SKM-1 (cell line): Measurements from ENCODE around the gene MAN2B1.
"Not testable (repeated sequence)": the region's sequence is repeated elsewhere in the genome, so short reads cannot be mapped to it uniquely, and the experiment has no call there.

ENCODE experiments used
- DNase-seq: peaks from one replicate; lab custom pipeline; 2025; ENCODE audit not compliant: unreplicated experiment; lab: John Stamatoyannopoulos, UW

MAN2B1 gene

GRCh38 chr19:12664406-12665280 lies 1.9 kb downstream of the MAN2B1 start:
- no peak for DNase-seq

- DNase-seq, result no peak
Observed at GRCh38 chr19:12660980-12661379, 5.6 kb downstream of the MAN2B1 start.

GRCh38 chr19:12657966-12658365 lies 8.6 kb downstream of the MAN2B1 start:
- DNase-seq, result no peak

- no peak for DNase-seq
Observed at GRCh38 chr19:12656899-12657571, 9.5 kb downstream of the MAN2B1 start.

- DNase-seq, result no peak
Observed at GRCh38 chr19:12655546-12655945, 11.0 kb downstream of the MAN2B1 start.

- no peak for DNase-seq
Observed at GRCh38 chr19:12652219-12652618, 14.3 kb downstream of the MAN2B1 start.

GRCh38 chr19:12649941-12650340 lies 16.6 kb downstream of the MAN2B1 start:
- DNase-seq, result no peak

- no peak for DNase-seq
Observed at GRCh38 chr19:12648088-12648487, 18.5 kb downstream of the MAN2B1 start.

- DNase-seq, result no peak
Observed at GRCh38 chr19:12647490-12648071, 19.0 kb downstream of the MAN2B1 start.

- DNase-seq, result no peak
Observed at GRCh38 chr19:12647047-12647446, 19.5 kb downstream of the MAN2B1 start.

GRCh38 chr19:12646551-12646950 lies 20.0 kb downstream of the MAN2B1 start:
- no peak for DNase-seq

- DNase-seq, result not testable (repeated sequence)
Observed at GRCh38 chr19:12643716-12644115, 22.8 kb downstream of the MAN2B1 start.

- no peak for DNase-seq
Observed at GRCh38 chr19:12642506-12642905, 24.0 kb downstream of the MAN2B1 start.

- DNase-seq, result no peak
Observed at GRCh38 chr19:12641456-12641855, 25.1 kb downstream of the MAN2B1 start.

GRCh38 chr19:12639901-12640613 lies 26.5 kb downstream of the MAN2B1 start:
- DNase-seq, result peak; percentile 74

GRCh38 chr19:12638611-12639182 lies 27.8 kb downstream of the MAN2B1 start:
- DNase-seq, result no peak

GRCh38 chr19:12636631-12637030 lies 29.9 kb downstream of the MAN2B1 start:
- no peak for DNase-seq

- no peak for DNase-seq
Observed at GRCh38 chr19:12629215-12629614, 37.3 kb downstream of the MAN2B1 start.

GRCh38 chr19:12628040-12629022 lies 38.2 kb downstream of the MAN2B1 start:
- no peak for DNase-seq

GRCh38 chr19:12626958-12627357 lies 39.6 kb downstream of the MAN2B1 start:
- DNase-seq, result no peak
